ENCODE results near the gene MYO1B. TPM values are rescaled to one million over a fixed set of nuclear protein-coding genes. Genes with fewer than 3 reads are reported as not detected.

The MYO1B gene
- total and polyA plus RNA-seq, 2 donors (not counting 1 experiment from before 2014, with no cell fraction given) = 151 to 194 TPM

GRCh38 chr2:191285252-191285651, 40.0 kb downstream of the MYO1B start:
- no peak overlapping the region for H3K4me3 ChIP-seq (replicated peaks in 1 of 4; ENCODE audit: control extremely low read depth in 1 of 4, insufficient read depth in 1 of 4, low read depth in 3 of 4, low read length in 4 of 4)
- no peaks in the 10 kb centered on the region for H3K9me3 ChIP-seq (ENCODE audit: control insufficient read depth, insufficient read depth, low read depth, low read length)
- peaks cover 71% of the 10 kb centered on the region for H3K79me2 ChIP-seq (ENCODE audit: control insufficient read depth, insufficient read depth, low read length)
- H4K20me1 ChIP-seq (ENCODE audit: control insufficient read depth, extremely low read depth, insufficient read depth, low read length) = no peaks in the 10 kb centered on the region
- H3K27me3 ChIP-seq (ENCODE audit: control insufficient read depth, insufficient read depth, low read length) = no peaks in the 10 kb centered on the region
- H3K4me2 ChIP-seq (ENCODE audit: extremely low read depth, insufficient read depth, low read length) = no peak overlapping the region
- peaks cover 3% of the 10 kb centered on the region for H3K36me3 ChIP-seq (ENCODE audit: control insufficient read depth, insufficient read depth, low read length)
- H3K4me1 ChIP-seq (ENCODE audit: control insufficient read depth, extremely low read depth, insufficient read depth, low read length) = peaks cover under 1% of the 10 kb centered on the region
- H3K27ac ChIP-seq (ENCODE audit: insufficient read depth, low read length) = no peak overlapping the region
- TF ChIP-seq EZH2 (IDR thresholded peaks at IDR 0.05; ENCODE audit: low read length, missing control alignments) (no peak), CTCF (conservative IDR thresholded peaks at IDR 0.05 in 1 of 2, IDR thresholded peaks at IDR 0.05 in 1 of 2; ENCODE audit: low read depth in 1 of 2, low read length in 2 of 2) (no peak)
- no peak overlapping the region for H3K9ac ChIP-seq (ENCODE audit: insufficient read depth, low read length)
- DNase-seq (ENCODE audit: low read depth in 2 of 2) = no peak
- no peak overlapping the region for H2AFZ ChIP-seq (ENCODE audit: low read length)

DNA sequence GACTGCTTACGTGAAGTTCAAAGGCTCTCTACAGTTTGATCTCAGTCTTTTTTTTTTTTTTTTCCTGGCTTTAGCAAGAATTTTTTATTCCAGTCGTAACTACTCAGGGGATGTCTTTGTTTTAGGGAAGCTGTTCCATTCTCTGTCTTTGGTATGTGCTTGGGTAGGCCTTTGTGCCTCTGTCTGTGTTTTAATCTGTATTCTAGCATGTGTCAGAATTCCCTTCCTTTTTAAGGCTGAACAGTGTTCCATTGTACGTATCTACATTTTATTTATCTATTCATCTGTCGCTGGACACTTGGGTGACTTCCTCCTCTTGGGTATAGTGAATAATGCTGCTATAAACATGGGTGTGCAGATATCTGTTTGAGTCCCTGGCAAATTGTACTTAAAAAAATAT, 42.6 kb downstream of the MYO1B start:
- Histone ChIP-seq H3K9ac (ENCODE audit: insufficient read depth, low read length) (no peak overlapping the region), H3K4me2 (ENCODE audit: extremely low read depth, insufficient read depth, low read length) (no peak overlapping the region), H3K79me2 (ENCODE audit: control insufficient read depth, insufficient read depth, low read length) (peaks cover 74% of the 10 kb centered on the region), H2AFZ (ENCODE audit: low read length) (no peak overlapping the region), H3K4me1 (ENCODE audit: control insufficient read depth, extremely low read depth, insufficient read depth, low read length) (peaks cover 15% of the 10 kb centered on the region), H3K4me3 (replicated peaks in 1 of 4; ENCODE audit: control extremely low read depth in 1 of 4, insufficient read depth in 1 of 4, low read depth in 3 of 4, low read length in 4 of 4) (no peak overlapping the region), H4K20me1 (ENCODE audit: control insufficient read depth, extremely low read depth, insufficient read depth, low read length) (no peaks in the 10 kb centered on the region), H3K27me3 (ENCODE audit: control insufficient read depth, insufficient read depth, low read length) (no peaks in the 10 kb centered on the region), H3K36me3 (ENCODE audit: control insufficient read depth, insufficient read depth, low read length) (peaks cover 3% of the 10 kb centered on the region), H3K9me3 (ENCODE audit: control insufficient read depth, insufficient read depth, low read depth, low read length) (no peaks in the 10 kb centered on the region), H3K27ac (ENCODE audit: insufficient read depth, low read length) (peak overlapping the region; percentile 31)
- DNase-seq (ENCODE audit: low read depth in 2 of 2) = no peak
- no peak for TF ChIP-seq EZH2 (IDR thresholded peaks at IDR 0.05; ENCODE audit: low read length, missing control alignments)

DNA sequence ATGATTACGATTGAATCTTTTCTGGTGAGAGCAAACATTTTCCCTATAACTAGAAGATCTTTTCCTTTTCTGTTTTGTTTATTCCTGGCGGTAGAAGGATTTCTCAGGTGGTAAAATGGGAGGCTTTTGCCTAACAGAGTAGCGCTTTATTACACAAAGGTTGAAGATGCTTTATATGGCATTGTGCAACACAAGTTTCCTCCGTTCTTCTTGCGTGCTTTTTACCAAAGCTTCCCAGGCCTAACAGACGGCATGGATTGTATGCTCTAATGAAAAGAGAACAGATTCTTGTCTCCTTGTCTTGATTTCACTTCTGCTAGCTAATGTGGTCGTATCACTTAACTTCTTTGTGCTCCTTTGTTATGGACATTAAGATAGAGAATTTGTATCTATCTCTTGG, 43.8 kb downstream of the MYO1B start:
- Histone ChIP-seq H3K27me3 (ENCODE audit: control insufficient read depth, insufficient read depth, low read length) (no peaks in the 10 kb centered on the region), H3K27ac (ENCODE audit: insufficient read depth, low read length) (no peak overlapping the region), H3K36me3 (ENCODE audit: control insufficient read depth, insufficient read depth, low read length) (no peaks in the 10 kb centered on the region), H3K4me2 (ENCODE audit: extremely low read depth, insufficient read depth, low read length) (no peak overlapping the region), H3K9ac (ENCODE audit: insufficient read depth, low read length) (no peak overlapping the region), H2AFZ (ENCODE audit: low read length) (no peak overlapping the region), H3K4me3 (replicated peaks in 1 of 4; ENCODE audit: control extremely low read depth in 1 of 4, insufficient read depth in 1 of 4, low read depth in 3 of 4, low read length in 4 of 4) (no peak overlapping the region), H3K9me3 (ENCODE audit: control insufficient read depth, insufficient read depth, low read depth, low read length) (no peaks in the 10 kb centered on the region), H4K20me1 (ENCODE audit: control insufficient read depth, extremely low read depth, insufficient read depth, low read length) (no peaks in the 10 kb centered on the region), H3K79me2 (ENCODE audit: control insufficient read depth, insufficient read depth, low read length) (peaks cover 77% of the 10 kb centered on the region), H3K4me1 (ENCODE audit: control insufficient read depth, extremely low read depth, insufficient read depth, low read length) (peaks cover 24% of the 10 kb centered on the region)
- TF ChIP-seq CTCF (conservative IDR thresholded peaks at IDR 0.05 in 1 of 2, IDR thresholded peaks at IDR 0.05 in 1 of 2; ENCODE audit: low read depth in 1 of 2, low read length in 2 of 2) (no peak), EZH2 (IDR thresholded peaks at IDR 0.05; ENCODE audit: low read length, missing control alignments) (no peak)
- no peak for DNase-seq (ENCODE audit: low read depth in 2 of 2)

All from fibroblast of lung (primary cell).